A549 (cell line): ENCODE results near the gene RNF213.

ENCODE experiments used
- CBX2 ChIP-seq: fragments of 200-600 bp; sonication (generic); IDR thresholded peaks from 2 replicates; pipeline ENCODE4 v1.6.1; 2016; ENCODE audit warnings: low read depth, mild to moderate bottlenecking, borderline replicate concordance
- CEBPB ChIP-seq, 2 experiments: fragments of >200 bp in 1 of 2; sonication (Bioruptor Twin) in 1 of 2; formaldehyde crosslinking in 1 of 2; IDR thresholded peaks; 2 replicates each; pipeline ENCODE4 v1.6.1; 2012 to 2016
- CTCF ChIP-seq: fragments of >200 bp; sonication (Bioruptor Twin); formaldehyde crosslinking; IDR thresholded peaks from 3 replicates; pipeline ENCODE4 v1.5.1; 2016
- E2F6 ChIP-seq: IDR thresholded peaks from 2 replicates; pipeline ENCODE4 v1.6.1; 2012; ENCODE audit warnings: low read depth, borderline replicate concordance
- JUNB ChIP-seq: fragments of >200 bp; sonication (Bioruptor Twin); formaldehyde crosslinking; IDR thresholded peaks from 2 replicates; pipeline ENCODE4 v1.6.1; 2016
- KDM1A ChIP-seq: fragments of 200-600 bp; sonication (generic); IDR thresholded peaks from 2 replicates; pipeline ENCODE4 v1.6.1; 2016; ENCODE audit warnings: low read depth, mild to moderate bottlenecking
- KDM5A ChIP-seq: fragments of 200-600 bp; sonication (generic); IDR thresholded peaks from 2 replicates; pipeline ENCODE4 v1.6.1; 2016; ENCODE audit warnings: antibody characterized with exemption, mild to moderate bottlenecking
- MYC ChIP-seq: IDR thresholded peaks from 2 replicates; pipeline ENCODE4 v1.6.1; 2012; ENCODE audit warnings: mild to moderate bottlenecking, inconsistent platforms, low read length, improper control_type of control experiment, borderline replicate concordance
- POLR2A ChIP-seq: IDR thresholded peaks from 2 replicates; pipeline ENCODE4 v1.6.1; 2012; ENCODE audit warnings: mild to moderate bottlenecking, low read length
- RARB ChIP-seq: fragments of 250-450 bp; sonication (Bioruptor Pico); IDR thresholded peaks from 2 replicates; pipeline ENCODE4 v1.8.0; 2021; ENCODE audit warnings: mild to moderate bottlenecking, moderate library complexity
- RFX5 ChIP-seq: fragments of 450-650 bp; IDR thresholded peaks from 2 replicates; pipeline ENCODE4 v1.7.1; 2014; ENCODE audit warnings: antibody characterized with exemption, mild to moderate bottlenecking, moderate library complexity
- SREBF2 ChIP-seq: fragments of 450-650 bp; IDR thresholded peaks from 2 replicates; pipeline ENCODE4 v1.6.1; 2014; ENCODE audit warnings: mild to moderate bottlenecking, moderate library complexity
- TF ChIP-seq, protein P1 (sequence below): fragments of 450-650 bp; IDR thresholded peaks from 2 replicates; pipeline ENCODE4 v1.6.1; 2014; ENCODE audit warnings: antibody characterized with exemption

- no peak for TF ChIP-seq KDM1A
- TF ChIP-seq CTCF, result no peak
- TF ChIP-seq, protein P1, sequence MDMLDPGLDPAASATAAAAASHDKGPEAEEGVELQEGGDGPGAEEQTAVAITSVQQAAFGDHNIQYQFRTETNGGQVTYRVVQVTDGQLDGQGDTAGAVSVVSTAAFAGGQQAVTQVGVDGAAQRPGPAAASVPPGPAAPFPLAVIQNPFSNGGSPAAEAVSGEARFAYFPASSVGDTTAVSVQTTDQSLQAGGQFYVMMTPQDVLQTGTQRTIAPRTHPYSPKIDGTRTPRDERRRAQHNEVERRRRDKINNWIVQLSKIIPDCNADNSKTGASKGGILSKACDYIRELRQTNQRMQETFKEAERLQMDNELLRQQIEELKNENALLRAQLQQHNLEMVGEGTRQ, result no peak
- no peak for TF ChIP-seq POLR2A
- no peak for TF ChIP-seq MYC
- no peak for TF ChIP-seq SREBF2
- no peak for TF ChIP-seq RFX5
- TF ChIP-seq E2F6, result no peak
- no peak for TF ChIP-seq CEBPB (IDR thresholded peaks at IDR 0.05)
- TF ChIP-seq JUNB, result no peak
- TF ChIP-seq KDM5A, result no peak
- TF ChIP-seq CBX2, result no peak
- TF ChIP-seq RARB (CRISPR knock-in tag), result no peak
Observed at GRCh38 chr17:80279895-80280294, 19.2 kb downstream of the RNF213 start.
